Measurements from ENCODE around the gene SPRN. TPM values are rescaled to one million over a fixed set of nuclear protein-coding genes. Genes with fewer than 3 reads are reported as not detected.

Gene SPRN
- total and polyA plus RNA-seq, 2 of the 4 experiments (the other 2 are of a cell fraction) = 0.36 to 2.3 TPM

- peak within 1 kb of the TSS; percentile 98 for H2AFZ ChIP-seq (replicated peaks; ENCODE audit: low read length, poor library complexity)
- peak within 1 kb of the TSS; percentile 33 for H3K27ac ChIP-seq (ENCODE audit: insufficient read depth, low read length)
- in situ Hi-C loops (cut with MboI; ENCODE audit: low sequenced_read_pairs) (no loop called here), dilution Hi-C loops (cut with HindIII; ENCODE audit: low sequenced_read_pairs, unreplicated experiment) (no loop called here), intact Hi-C loops (cut with micrococcal nuclease) (loop anchor here (10.0 kb wide), 1 partner anchor 54 kb away; no protein-coding TSS in a partner anchor)
- peak within 1 kb of the TSS; percentile 47 for H3K4ac ChIP-seq (ENCODE audit: low read depth, low read length)
- WGBS, 2 experiments (ENCODE audit: extremely low coverage in 2 of 2, insufficient read length in 1 of 2) = 1% methylated on average over 35 of the region's 78 CpGs; no CpG with 5 or more reads in 1 of the 2 experiments
- H4K91ac ChIP-seq (ENCODE audit: insufficient read depth, low read depth, low read length) = 0 out of 2 replicates have a peak within 1 kb of the TSS, but pooled peaks have one; percentile 45
- peak within 1 kb of the TSS; percentile 35; the same call in 1 of the 2 replicates for H3K56ac ChIP-seq (ENCODE audit: extremely low read depth, insufficient read depth, low read length)
- peak within 1 kb of the TSS; percentile 60 to 66; a peak in 2 of 4 replicates for H4K8ac ChIP-seq (ENCODE audit: low read depth in 2 of 2, low read length in 2 of 2)
- peak within 1 kb of the TSS; percentile 93 for H3K4me3 ChIP-seq (ENCODE audit: insufficient read depth, low read depth, low read length)
- no TSS peak for BruUV-seq (replicated peaks)
- peak within 1 kb of the TSS; percentile 31; the same call in 1 of the 2 replicates for H3K14ac ChIP-seq (replicated peaks; ENCODE audit: low read depth, low read length)
- peaks cover 5% of the 10 kb centered on the region for H3K36me3 ChIP-seq (ENCODE audit: control insufficient read depth, insufficient read depth, low read length)
- POLR2A ChIA-PET (ENCODE audit: unreplicated experiment) = no interaction called here
- no peaks in the 10 kb centered on the region for H3K27me3 ChIP-seq (ENCODE audit: control insufficient read depth, insufficient read depth, low read length)
- no peaks in the 10 kb centered on the region for H4K20me1 ChIP-seq (ENCODE audit: insufficient read depth, low read length)
- ATAC-seq (ENCODE audit: low read depth) (peak; percentile 85), DNase-seq (peak; percentile 46)
- H2BK20ac ChIP-seq (ENCODE audit: low read depth, low read length) = no peak within 1 kb of the TSS
- H2AK9ac ChIP-seq (replicated peaks; ENCODE audit: low read depth, low read length, poor library complexity) = peak within 1 kb of the TSS; percentile 86
- peaks cover 8% of the 10 kb centered on the region; the same call in 1 of the 2 replicates for H3K9me1 ChIP-seq (ENCODE audit: insufficient read depth, low read length)
- H3K79me1 ChIP-seq (ENCODE audit: low read depth in 1 of 2, low read length in 2 of 2) = peaks cover 0 to 10% of the 10 kb centered on the region in 2 experiments; a peak in 3 of 4 replicates
- no peak within 1 kb of the TSS for H3K18ac ChIP-seq (ENCODE audit: low read depth, low read length)
- peak within 1 kb of the TSS; percentile 50 for H4K5ac ChIP-seq (ENCODE audit: low read depth, low read length)
- no peak within 1 kb of the TSS for H2BK120ac ChIP-seq (ENCODE audit: low read depth, low read length)
- TF ChIP-seq, protein P1, sequence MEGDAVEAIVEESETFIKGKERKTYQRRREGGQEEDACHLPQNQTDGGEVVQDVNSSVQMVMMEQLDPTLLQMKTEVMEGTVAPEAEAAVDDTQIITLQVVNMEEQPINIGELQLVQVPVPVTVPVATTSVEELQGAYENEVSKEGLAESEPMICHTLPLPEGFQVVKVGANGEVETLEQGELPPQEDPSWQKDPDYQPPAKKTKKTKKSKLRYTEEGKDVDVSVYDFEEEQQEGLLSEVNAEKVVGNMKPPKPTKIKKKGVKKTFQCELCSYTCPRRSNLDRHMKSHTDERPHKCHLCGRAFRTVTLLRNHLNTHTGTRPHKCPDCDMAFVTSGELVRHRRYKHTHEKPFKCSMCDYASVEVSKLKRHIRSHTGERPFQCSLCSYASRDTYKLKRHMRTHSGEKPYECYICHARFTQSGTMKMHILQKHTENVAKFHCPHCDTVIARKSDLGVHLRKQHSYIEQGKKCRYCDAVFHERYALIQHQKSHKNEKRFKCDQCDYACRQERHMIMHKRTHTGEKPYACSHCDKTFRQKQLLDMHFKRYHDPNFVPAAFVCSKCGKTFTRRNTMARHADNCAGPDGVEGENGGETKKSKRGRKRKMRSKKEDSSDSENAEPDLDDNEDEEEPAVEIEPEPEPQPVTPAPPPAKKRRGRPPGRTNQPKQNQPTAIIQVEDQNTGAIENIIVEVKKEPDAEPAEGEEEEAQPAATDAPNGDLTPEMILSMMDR (conservative IDR thresholded peaks at IDR 0.05; ENCODE audit: low read depth, low read length) = no peak
- no peak for TF ChIP-seq RFX5 (IDR thresholded peaks at IDR 0.05; ENCODE audit: low read depth, low read length)
- peak; percentile 75; the same call in 1 of the 2 replicates for TF ChIP-seq MAZ (IDR thresholded peaks at IDR 0.05; ENCODE audit: borderline replicate concordance, low read depth, low read length)
- H3K4me2 ChIP-seq (ENCODE audit: low read depth, low read length) = peak within 1 kb of the TSS; percentile 87
- peak within 1 kb of the TSS; percentile 18 for H2BK5ac ChIP-seq (ENCODE audit: low read depth, low read length, poor library complexity, severe bottlenecking)
- H3K9ac ChIP-seq (ENCODE audit: low read depth, low read length) = peak within 1 kb of the TSS; percentile 73
- H3K4me1 ChIP-seq (ENCODE audit: control insufficient read depth, insufficient read depth, low read length) = peaks cover 5% of the 10 kb centered on the region
- CTCF ChIA-PET = no interaction called here
- H3K9me3 ChIP-seq (ENCODE audit: control insufficient read depth, insufficient read depth, low read length) = no peaks in the 10 kb centered on the region
- H3K23ac ChIP-seq (ENCODE audit: low read depth, low read length) = peak within 1 kb of the TSS; percentile 76; the same call in 1 of the 2 replicates
- H2BK15ac ChIP-seq (ENCODE audit: low read depth, low read length) = no peak within 1 kb of the TSS
- peak within 1 kb of the TSS; percentile 49 for H2AK5ac ChIP-seq (ENCODE audit: low read depth, low read length)
Observed at GRCh38 chr10:133379152-133379800, 45.1 kb downstream of the SPRN start, which contains the start of gene PAOX. TSS of gene PAOX (plus strand) at chr10:133379262. CDS start at chr10:133379317, 55 bp downstream.

Measured in IMR-90 (cell line).